B cell (primary cell): ENCODE data around the gene COMMD1. TPM values are rescaled to one million over a fixed set of nuclear protein-coding genes. Genes with fewer than 3 reads are reported as not detected.
"Not testable (repeated sequence)": the region's sequence is repeated elsewhere in the genome, so short reads cannot be mapped to it uniquely, and the experiment has no call there.

Source experiments
- ATAC-seq: fragments of 200-7000 bp; cut with Tn5 transposase; one replicate; pipeline ENCODE4 v1.10.0; 2021; ENCODE audit warnings: low read depth, mild to moderate bottlenecking, moderate number of reproducible peaks, moderate library complexity
- CTCF ChIA-PET: fragments of 350-600 bp; sonication (Branson Sonifier 250); formaldehyde crosslinking; loops from one replicate; lab custom pipeline; 2021; ENCODE audit warnings: antibody characterized with exemption, inconsistent platforms; lab: Charles Lee
- POLR2A ChIA-PET: fragments of 350-600 bp; sonication (Branson Sonifier 250); formaldehyde crosslinking; loops from one replicate; lab custom pipeline; 2021; ENCODE audit warnings: antibody characterized with exemption; lab: Charles Lee
- DNase-seq: peaks from one replicate; pipeline ENCODE4 v3.0.0; 2013
- H2AFZ ChIP-seq: 2 replicates; pipeline ENCODE4 v1.6.1; 2012; ENCODE audit warnings: mild to moderate bottlenecking, low read depth, low read length; ENCODE audit not compliant: insufficient read depth, poor library complexity, severe bottlenecking
- H3K27ac ChIP-seq, 2 donors: 1 replicate in 1 of 2; 2 replicates in 1 of 2; pipeline ENCODE4 v1.5.1; 2012 to 2013; ENCODE audit warnings: low read length in 2 of 2, mild to moderate bottlenecking in 2 of 2, moderate library complexity in 1 of 2
- H3K27me3 ChIP-seq, 4 experiments: fragments of 200-600 bp in 1 of 4; sonication (generic) in 1 of 4; replicated peaks in 1 of 4; 1 replicate in 2 of 4; 2 replicates in 2 of 4; pipeline versions ENCODE4 v1.6.1 to v1.7.0; 2013 to 2016; ENCODE audit warnings: low read length in 3 of 4, mild to moderate bottlenecking in 2 of 4, mixed read lengths in 1 of 4, moderate library complexity in 1 of 4; ENCODE audit not compliant: insufficient read depth in 4 of 4, control insufficient read depth in 3 of 4; ENCODE audit errors: control extremely low read depth in 1 of 4
- H3K36me3 ChIP-seq, 2 experiments: replicated peaks in 1 of 2; 1 replicate in 1 of 2; 2 replicates in 1 of 2; pipeline versions ENCODE4 v1.6.1 to v1.7.1; 2013; ENCODE audit warnings: low read length in 1 of 2; ENCODE audit not compliant: insufficient read depth in 2 of 2, control insufficient read depth in 1 of 2; ENCODE audit errors: control extremely low read depth in 1 of 2, extremely low read depth in 1 of 2
- H3K4me1 ChIP-seq, 2 donors: fragments of 200-600 bp in 1 of 2; sonication (generic) in 1 of 2; 1 replicate in 1 of 2; 2 replicates in 1 of 2; pipeline versions ENCODE4 v1.5.1 to v1.6.1; 2013 to 2017; ENCODE audit warnings: low read length in 2 of 2; ENCODE audit not compliant: control insufficient read depth in 2 of 2, insufficient read depth in 2 of 2
- H3K4me2 ChIP-seq: replicated peaks from 2 replicates; pipeline ENCODE3; 2012; ENCODE audit warnings: mild to moderate bottlenecking, low read depth, low read length; ENCODE audit not compliant: poor library complexity, severe bottlenecking
- H3K4me3 ChIP-seq, 5 experiments: fragments of 200-600 bp in 1 of 5; sonication (generic) in 1 of 5; 1 replicate in 3 of 5; 2 replicates in 2 of 5; pipeline versions ENCODE4 v1.5.1 to v1.7.0; 2011 to 2016; ENCODE audit warnings: low read length in 4 of 5, mild to moderate bottlenecking in 4 of 5, low read depth in 2 of 5, control low read depth in 1 of 5, moderate library complexity in 1 of 5; ENCODE audit not compliant: insufficient read depth in 1 of 5; ENCODE audit errors: control extremely low read depth in 1 of 5, extremely low read depth in 1 of 5
- H3K79me2 ChIP-seq: fragments of 200-600 bp; sonication (generic); one replicate; pipeline ENCODE4 v1.6.0; 2016; ENCODE audit warnings: low read length; ENCODE audit not compliant: control insufficient read depth, insufficient read depth
- H3K9ac ChIP-seq: fragments of 200-600 bp; sonication (generic); 2 replicates; pipeline ENCODE4 v1.6.1; 2017; ENCODE audit warnings: mild to moderate bottlenecking, low read length, moderate library complexity
- H3K9me3 ChIP-seq, 3 donors: one replicate each; pipeline versions ENCODE4 v1.6.1 to v1.7.1; 2013; ENCODE audit warnings: low read length in 2 of 3; ENCODE audit not compliant: control insufficient read depth in 2 of 3, insufficient read depth in 1 of 3; ENCODE audit errors: control extremely low read depth in 1 of 3
- H4K20me1 ChIP-seq: 2 replicates; pipeline ENCODE4 v1.6.0; 2012; ENCODE audit warnings: mild to moderate bottlenecking, low read length; ENCODE audit not compliant: insufficient read depth, control insufficient read depth, poor library complexity, severe bottlenecking
- H3K27ac Mint-ChIP-seq: one replicate; pipeline ENCODE4 v1.8.0; 2021; ENCODE audit warnings: mixed read lengths
- H3K27me3 Mint-ChIP-seq: one replicate; pipeline ENCODE4 v1.8.0; 2021; ENCODE audit warnings: mixed read lengths
- H3K4me1 Mint-ChIP-seq: one replicate; pipeline ENCODE4 v1.8.0; 2021; ENCODE audit warnings: mixed read lengths
- H3K4me3 Mint-ChIP-seq: one replicate; pipeline ENCODE4 v1.8.0; 2021; ENCODE audit warnings: mixed read lengths
- H3K9me3 Mint-ChIP-seq: one replicate; pipeline ENCODE4 v1.8.0; 2022; ENCODE audit warnings: mixed read lengths; ENCODE audit not compliant: insufficient read depth
- CTCF ChIP-seq: fragments of 200-600 bp; IDR thresholded peaks from one replicate; pipeline ENCODE4 v1.8.0; 2022; ENCODE audit warnings: antibody characterized with exemption, mild to moderate bottlenecking
- EZH2 ChIP-seq: IDR thresholded peaks from 2 replicates; pipeline ENCODE4 v1.6.1; 2012; ENCODE audit warnings: borderline replicate concordance, low read depth, mild to moderate bottlenecking, moderate library complexity, low read length; ENCODE audit not compliant: insufficient read depth, poor library complexity, severe bottlenecking
- WGBS: methylation state at CpG from one replicate; pipeline ENCODE4 v1.1.5; 2013; ENCODE audit warnings: missing lambda C conversion rate; ENCODE audit not compliant: insufficient coverage; 5-methylcytosine and 5-hydroxymethylcytosine counted together
- intact Hi-C: fragments of 100-400 bp; cut with micrococcal nuclease; formaldehyde crosslinking; loops from one replicate; pipeline ENCODE4 v1.10.0; 2022
- polyA plus RNA-seq: library from polyadenylated mRNA; depleted of rRNA; stranded (reverse); fragments of >200 nt; gene quantifications from 2 replicates; pipeline ENCODE4 v1.2.3, GENCODE V29; 2012
- total RNA-seq, 2 donors: library from RNA; stranded (reverse); fragments of 120-200 nt in 1 of 2; gene quantifications; 1 replicate in 1 of 2; 2 replicates in 1 of 2; pipeline versions ENCODE4 v1.2.3 to v1.2.4, GENCODE V29; 2013 to 2022

Gene COMMD1
- total and polyA plus RNA-seq, 2 donors (not counting 1 experiment from before 2014, with no cell fraction given): 20.6 to 25.1 TPM

GRCh38 chr2:62145478-62146100 lies 240.1 kb downstream of the COMMD1 start:
- no peaks in the 10 kb centered on the region for H3K36me3 ChIP-seq
- no peak overlapping the region for H3K4me3 ChIP-seq
- intact Hi-C loops: loop anchor here (5.0 to 10.0 kb wide), 2 partner anchors 52 to 111 kb away; partner anchors contain the start of gene B3GNT2
- no peak for TF ChIP-seq EZH2
- TF ChIP-seq CTCF: no peak
- H2AFZ ChIP-seq: no peak overlapping the region
- peak overlapping the region; percentile 32 for H3K4me2 ChIP-seq
- ATAC-seq: peak; percentile 34
- Mint-ChIP-seq H3K4me3 (peak overlapping the region; percentile 21), H3K9me3 (peaks cover 5% of the 10 kb centered on the region), H3K27ac (no peak overlapping the region), H3K27me3 (no peaks in the 10 kb centered on the region), H3K4me1 (peaks cover 56% of the 10 kb centered on the region)
- ChIA-PET POLR2A (interaction anchor here (0.6 kb wide), 1 partner anchor 24 kb away, joined by 4 read pairs; no protein-coding TSS in a partner anchor), CTCF (no interaction called here)
- no peaks in the 10 kb centered on the region for H3K27me3 ChIP-seq
- H3K79me2 ChIP-seq: peaks cover 2% of the 10 kb centered on the region
- H3K4me1 ChIP-seq: peaks cover 36 to 55% of the 10 kb centered on the region in 2 donors
- H4K20me1 ChIP-seq: no peaks in the 10 kb centered on the region
- no peak overlapping the region for H3K9ac ChIP-seq
- WGBS: no CpG with 5 or more reads among the region's 5 CpGs
- H3K27ac ChIP-seq: no peak overlapping the region
- DNase-seq: peak; percentile 55
- H3K9me3 ChIP-seq: peaks cover 0 to 3% (median 0%) of the 10 kb centered on the region in 3 donors

- H3K27ac ChIP-seq, H3K9ac ChIP-seq, H3K27me3 Mint-ChIP-seq, H2AFZ ChIP-seq, H3K4me3 ChIP-seq, H3K36me3 ChIP-seq, H3K4me2 ChIP-seq, H3K9me3 ChIP-seq, H4K20me1 ChIP-seq, H3K9me3 Mint-ChIP-seq, POLR2A ChIA-PET, ATAC-seq, H3K79me2 ChIP-seq, H3K27me3 ChIP-seq: not testable (repeated sequence)
- H3K27ac Mint-ChIP-seq: peak overlapping the region; percentile 80
- WGBS: no CpG with 5 or more reads among the region's 7 CpGs
- peak overlapping the region; percentile 62 for H3K4me3 Mint-ChIP-seq
- CTCF ChIA-PET: interaction anchor here (0.6 kb wide), 1 partner anchor 572 kb away, joined by 3 read pairs; no protein-coding TSS in a partner anchor
- H3K4me1 Mint-ChIP-seq: peaks cover 45% of the 10 kb centered on the region
- peak; percentile 32 for DNase-seq
- intact Hi-C loops: loop anchor here (5.0 to 10.0 kb wide), 2 partner anchors 51 to 112 kb away; partner anchors contain the start of gene B3GNT2
- peaks cover 26 to 43% of the 10 kb centered on the region in 2 donors for H3K4me1 ChIP-seq
Measured at GRCh38 chr2:62146790-62147189, 241.3 kb downstream of the COMMD1 start.
